Measurements from ENCODE around the gene ANXA5.

- TF ChIP-seq CTCF (conservative IDR thresholded peaks at IDR 0.05; ENCODE audit: low read length): no peak
- no peak for TF ChIP-seq EZH2phosphoT487 (IDR thresholded peaks at IDR 0.05; ENCODE audit: borderline replicate concordance, low read depth, low read length)
These were observed 24.9 kb upstream of the ANXA5 start for GRCh38 chr4:121721700-121722099.

Data from OCI-LY7 (cell line).